LNCaP clone FGC (cell line): ENCODE data around the gene PHF23.

Experiments
- DNase-seq: peaks from one replicate; pipeline ENCODE4 v3.0.0-alpha.2; 2011; ENCODE audit warnings: low read depth
- H3K4me3 ChIP-seq: 2 replicates; pipeline ENCODE4 v1.5.1; 2011; ENCODE audit warnings: mild to moderate bottlenecking, low read depth, low read length, control low read depth
- CTCF ChIP-seq: IDR thresholded peaks from 2 replicates; pipeline ENCODE4 v1.5.1; 2012; ENCODE audit warnings: mild to moderate bottlenecking; ENCODE audit not compliant: control insufficient read depth, insufficient read depth; ENCODE audit errors: extremely low read depth

Gene PHF23

GRCh38 chr17:7241783-7242716 is 2.8 kb upstream of the PHF23 start, which contains the start of gene GABARAP:
GABARAP (minus strand) TSS chr17:7242449; CDS start chr17:7242330, 119 bp downstream.
- H3K4me3 ChIP-seq: peak within 1 kb of the TSS; percentile 97
- no peak for TF ChIP-seq CTCF
- no peak for DNase-seq

GRCh38 chr17:7241090-7241733 is 2.0 kb upstream of the PHF23 start:
- no peak for TF ChIP-seq CTCF
- H3K4me3 ChIP-seq: peak overlapping the region; percentile 97
- no peak for DNase-seq

- no peak for DNase-seq
- TF ChIP-seq CTCF: no peak
- peak overlapping the region; percentile 97 for H3K4me3 ChIP-seq
These were observed 1.1 kb upstream of the PHF23 start for GRCh38 chr17:7240375-7240774.

- TF ChIP-seq CTCF: no peak
- peak overlapping the region; percentile 98 for H3K4me3 ChIP-seq
- no peak for DNase-seq
These were observed 702 bp downstream of the PHF23 start for GRCh38 chr17:7238420-7239090.

- no peak for DNase-seq
- TF ChIP-seq CTCF: no peak
- peak overlapping the region; percentile 98 for H3K4me3 ChIP-seq
These were observed 1.4 kb downstream of the PHF23 start for GRCh38 chr17:7237761-7238419.

- DNase-seq: no peak
- TF ChIP-seq CTCF: no peak
- peak overlapping the region; percentile 98 for H3K4me3 ChIP-seq
These were observed 1.9 kb downstream of the PHF23 start for GRCh38 chr17:7237266-7237760.
